HCT116 (cell line): ENCODE measurements around the gene FTCD. TPM values are rescaled to one million over a fixed set of nuclear protein-coding genes. Genes with fewer than 3 reads are reported as not detected.

Experiments used
- ATAC-seq: fragments of 200-7000 bp; cut with Tn5 transposase; 2 replicates; pipeline ENCODE4 v1.9.1; 2020; ENCODE audit warnings: mild to moderate bottlenecking, moderate library complexity
- BruUV-seq: library from RNA; stranded (reverse); fragments of 400-500 nt; replicated peaks from 2 replicates; lab custom pipeline; 2021; lab: Mats Ljungman, UMichigan
- CTCF ChIA-PET: fragments of 300-600 bp; sonication (Branson Sonifier 250); formaldehyde crosslinking; loops from one replicate; lab custom pipeline; 2021; ENCODE audit warnings: antibody characterized with exemption; lab: Charles Lee
- POLR2A ChIA-PET: fragments of 300-600, 350-600 bp; sonication (Branson Sonifier 250); formaldehyde crosslinking; loops from one replicate; lab custom pipeline; 2021; ENCODE audit warnings: antibody characterized with exemption; lab: Charles Lee
- RAD21 ChIA-PET, 2 experiments: fragments of 300-600 bp; sonication (Branson Sonifier 250); formaldehyde crosslinking; loops; one replicate each; lab custom pipeline; 2023; ENCODE audit warnings: low total read pairs in 2 of 2; ENCODE audit not compliant: uncharacterized antibody in 2 of 2, unreplicated experiment in 2 of 2, low non-redundant PET in 1 of 2; lab: Charles Lee
- DNase-seq: peaks from one replicate; pipeline ENCODE4 v3.0.0-alpha.2; 2010; ENCODE audit warnings: low read depth, low spot score
- H2AFZ ChIP-seq: fragments of 200-600 bp; shearing (Covaris generic), sonication (generic); 2 replicates; pipeline ENCODE4 v1.6.1; 2017; ENCODE audit warnings: low read depth, mixed run types, mixed read lengths, antibody characterized with exemption, low read length; ENCODE audit not compliant: poor library complexity, severe bottlenecking
- H3K27ac ChIP-seq: 2 replicates; pipeline ENCODE4 v1.5.1; 2012; ENCODE audit warnings: low read depth, low read length
- H3K27me3 ChIP-seq: fragments of 200-600 bp; sonication (generic); 2 replicates; pipeline ENCODE4 v1.6.1; 2016; ENCODE audit warnings: mixed run types, low read length, mixed read lengths; ENCODE audit not compliant: insufficient read depth
- H3K36me3 ChIP-seq, 2 experiments: fragments of 200-500 bp in 1 of 2; fragments of 200-600 bp in 1 of 2; sonication (Bioruptor generic) in 1 of 2; sonication (generic) in 1 of 2; 2 replicates each; pipeline versions ENCODE4 v1.5.1 to v1.6.1; 2014 to 2016; ENCODE audit warnings: low read length in 2 of 2, inconsistent platforms in 1 of 2, mixed read lengths in 1 of 2, mixed run types in 1 of 2; ENCODE audit not compliant: insufficient read depth in 2 of 2, control insufficient read depth in 1 of 2
- H3K4me1 ChIP-seq, 2 experiments: fragments of 200-600 bp in 1 of 2; sonication (generic) in 1 of 2; 2 replicates each; pipeline versions ENCODE4 v1.5.1 to v1.6.1; 2012 to 2017; ENCODE audit warnings: low read length in 2 of 2, inconsistent platforms in 1 of 2, mild to moderate bottlenecking in 1 of 2, mixed read lengths in 1 of 2, mixed run types in 1 of 2, moderate library complexity in 1 of 2; ENCODE audit not compliant: insufficient read depth in 2 of 2, control insufficient read depth in 1 of 2
- H3K4me2 ChIP-seq: fragments of 200-600 bp; sonication (generic); 2 replicates; pipeline ENCODE4 v1.6.1; 2017; ENCODE audit warnings: mixed run types, low read length, mixed read lengths
- H3K4me3 ChIP-seq, 2 experiments: fragments of 200-600 bp in 1 of 2; sonication (generic) in 1 of 2; replicated peaks in 1 of 2; 2 replicates each; pipeline ENCODE4 v1.5.1; 2011 to 2016; ENCODE audit warnings: low read length in 2 of 2, control low read depth in 1 of 2, low read depth in 1 of 2, mild to moderate bottlenecking in 1 of 2, mixed read lengths in 1 of 2, mixed run types in 1 of 2
- H3K79me2 ChIP-seq: fragments of 200-600 bp; sonication (generic); 2 replicates; pipeline ENCODE4 v1.6.1; 2017; ENCODE audit warnings: mild to moderate bottlenecking, mixed run types, low read length, moderate library complexity, mixed read lengths; ENCODE audit not compliant: insufficient read depth
- H3K9ac ChIP-seq: fragments of 200-600 bp; sonication (generic); 2 replicates; pipeline ENCODE4 v1.6.1; 2016; ENCODE audit warnings: low read length, mixed read lengths
- H3K9me2 ChIP-seq: fragments of 200-600 bp; sonication (generic), shearing (Covaris generic); 2 replicates; pipeline ENCODE4 v1.6.1; 2017; ENCODE audit warnings: mixed run types, mild to moderate bottlenecking, moderate library complexity; ENCODE audit not compliant: insufficient read depth
- H3K9me3 ChIP-seq, 2 experiments: fragments of 200-500 bp in 1 of 2; fragments of 200-600 bp in 1 of 2; sonication (Bioruptor generic) in 1 of 2; sonication (generic) in 1 of 2; 2 replicates each; pipeline ENCODE4 v1.6.1; 2014 to 2017; ENCODE audit warnings: low read length in 2 of 2, mixed read lengths in 2 of 2, inconsistent platforms in 1 of 2, low read depth in 1 of 2, mild to moderate bottlenecking in 1 of 2, mixed run types in 1 of 2, moderate library complexity in 1 of 2; ENCODE audit not compliant: control insufficient read depth in 1 of 2, insufficient read depth in 1 of 2
- H4K20me1 ChIP-seq: fragments of 200-600 bp; sonication (generic), shearing (Covaris generic); 2 replicates; pipeline ENCODE4 v1.6.1; 2017; ENCODE audit warnings: mixed run types, mild to moderate bottlenecking, moderate library complexity; ENCODE audit not compliant: insufficient read depth
- CBX3 ChIP-seq: IDR thresholded peaks from 2 replicates; pipeline ENCODE4 v1.6.1; 2012; ENCODE audit warnings: low read depth
- ELF1 ChIP-seq: IDR thresholded peaks from 2 replicates; pipeline ENCODE4 v1.6.1; 2012; ENCODE audit warnings: low read depth, borderline replicate concordance
- EZH2 ChIP-seq: fragments of 200-600 bp; sonication (generic); IDR thresholded peaks from 2 replicates; pipeline ENCODE4 v1.6.1; 2017; ENCODE audit warnings: antibody characterized with exemption, mixed run types
- FOSL1 ChIP-seq: IDR thresholded peaks from 2 replicates; pipeline ENCODE4 v1.6.1; 2012; ENCODE audit warnings: low read depth
- POLR2A ChIP-seq: IDR thresholded peaks from 2 replicates; pipeline ENCODE4 v1.7.0; 2011; ENCODE audit warnings: borderline replicate concordance; ENCODE audit not compliant: insufficient read depth, insufficient read length; ENCODE audit errors: extremely low read depth
- SIN3A ChIP-seq: IDR thresholded peaks from 2 replicates; pipeline ENCODE4 v1.6.1; 2012; ENCODE audit warnings: low read depth
- SP1 ChIP-seq: IDR thresholded peaks from 2 replicates; pipeline ENCODE4 v1.6.1; 2012; ENCODE audit warnings: low read depth
- SRF ChIP-seq: IDR thresholded peaks from 2 replicates; pipeline ENCODE4 v1.6.1; 2012; ENCODE audit warnings: low read depth
- intact Hi-C: fragments of 100-400 bp; cut with micrococcal nuclease; formaldehyde crosslinking; loops from 2 replicates; pipeline ENCODE4 v1.10.0; 2022
- total RNA-seq: library from RNA; stranded (reverse); gene quantifications from one replicate; pipeline ENCODE4 v1.2.1, GENCODE V29; 2021; ENCODE audit not compliant: unreplicated experiment
- TF ChIP-seq, protein P1 (sequence below): IDR thresholded peaks from 2 replicates; pipeline ENCODE4 v1.6.1; 2012
- TF ChIP-seq, protein P2 (sequence below), 3 experiments: fragments of 200-600 bp in 1 of 3; sonication (generic) in 1 of 3; IDR thresholded peaks in 2 of 3; conservative IDR thresholded peaks in 1 of 3; 2 replicates each; pipeline ENCODE4 v1.5.1; 2012 to 2017; ENCODE audit warnings: low read depth in 2 of 3, low read length in 2 of 3, antibody characterized with exemption in 1 of 3, borderline replicate concordance in 1 of 3, control low read depth in 1 of 3, mild to moderate bottlenecking in 1 of 3, mixed read lengths in 1 of 3, mixed run types in 1 of 3, moderate library complexity in 1 of 3; ENCODE audit not compliant: insufficient read depth in 1 of 3

The FTCD gene
- total RNA-seq, 1 experiment from 2014 or later = 2.5 TPM

DNA sequence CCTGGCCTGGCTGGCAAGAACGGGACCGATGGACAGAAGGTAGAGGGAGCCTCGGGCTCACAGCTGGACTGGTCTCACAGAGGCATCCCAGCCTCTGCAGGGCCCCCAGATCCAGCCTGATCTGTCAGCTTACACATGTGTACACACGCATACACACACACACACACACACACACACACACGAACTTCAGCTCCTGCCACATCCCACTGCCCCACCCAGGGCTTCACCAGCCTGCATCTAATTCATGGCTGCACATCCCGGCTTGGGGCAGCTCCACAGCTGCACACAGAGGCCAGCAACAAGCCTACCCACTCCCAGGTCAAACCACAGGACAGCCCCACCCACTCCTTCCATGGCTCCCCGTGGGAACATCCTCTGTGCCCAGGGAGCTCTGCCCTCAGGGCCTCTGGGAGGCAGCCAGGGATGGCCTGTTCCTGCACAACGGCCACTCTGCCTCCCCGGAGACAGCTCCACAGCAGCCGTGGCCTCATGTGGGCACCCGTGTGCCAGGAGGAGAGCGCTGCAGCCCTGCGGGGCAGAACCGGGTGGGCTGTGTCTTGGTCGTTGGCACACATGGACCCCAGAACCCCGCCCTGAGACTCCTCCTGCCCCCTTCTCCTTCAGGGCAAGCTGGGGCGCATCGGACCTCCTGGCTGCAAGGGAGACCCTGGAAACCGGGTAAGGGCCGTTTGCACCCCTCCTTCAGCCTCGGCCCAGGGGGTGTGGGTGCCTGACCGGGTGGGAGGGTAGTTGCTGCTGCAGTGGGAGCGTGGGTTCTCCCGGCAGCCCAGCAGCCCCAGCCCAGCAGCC is 38.4 kb downstream of the FTCD start:
- no peaks in the 10 kb centered on the region for H3K79me2 ChIP-seq
- H3K4me3 ChIP-seq = no peak overlapping the region
- intact Hi-C loops = no loop called here
- TF ChIP-seq, protein P1, sequence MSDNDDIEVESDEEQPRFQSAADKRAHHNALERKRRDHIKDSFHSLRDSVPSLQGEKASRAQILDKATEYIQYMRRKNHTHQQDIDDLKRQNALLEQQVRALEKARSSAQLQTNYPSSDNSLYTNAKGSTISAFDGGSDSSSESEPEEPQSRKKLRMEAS = no peak
- no peak for TF ChIP-seq CBX3
- TF ChIP-seq FOSL1 = no peak
- no peak for TF ChIP-seq ELF1
- no peak for TF ChIP-seq SRF
- H2AFZ ChIP-seq = no peak overlapping the region
- no peaks in the 10 kb centered on the region; a peak in 2 of 4 replicates for H3K9me3 ChIP-seq
- H3K36me3 ChIP-seq = peaks cover 6 to 18% of the 10 kb centered on the region in 2 experiments; a peak in 3 of 4 replicates
- H3K4me2 ChIP-seq = no peak overlapping the region
- ATAC-seq (no peak), DNase-seq (no peak)
- ChIA-PET RAD21 (no interaction called here), CTCF (no interaction called here), POLR2A (no interaction called here)
- H3K27ac ChIP-seq = no peak overlapping the region
- no peaks in the 10 kb centered on the region for H4K20me1 ChIP-seq
- H3K4me1 ChIP-seq = no peaks in the 10 kb centered on the region
- no peaks in the 10 kb centered on the region for H3K9me2 ChIP-seq
- H3K9ac ChIP-seq = no peak overlapping the region
- H3K27me3 ChIP-seq = no peaks in the 10 kb centered on the region
- no TSS peak for BruUV-seq

DNA sequence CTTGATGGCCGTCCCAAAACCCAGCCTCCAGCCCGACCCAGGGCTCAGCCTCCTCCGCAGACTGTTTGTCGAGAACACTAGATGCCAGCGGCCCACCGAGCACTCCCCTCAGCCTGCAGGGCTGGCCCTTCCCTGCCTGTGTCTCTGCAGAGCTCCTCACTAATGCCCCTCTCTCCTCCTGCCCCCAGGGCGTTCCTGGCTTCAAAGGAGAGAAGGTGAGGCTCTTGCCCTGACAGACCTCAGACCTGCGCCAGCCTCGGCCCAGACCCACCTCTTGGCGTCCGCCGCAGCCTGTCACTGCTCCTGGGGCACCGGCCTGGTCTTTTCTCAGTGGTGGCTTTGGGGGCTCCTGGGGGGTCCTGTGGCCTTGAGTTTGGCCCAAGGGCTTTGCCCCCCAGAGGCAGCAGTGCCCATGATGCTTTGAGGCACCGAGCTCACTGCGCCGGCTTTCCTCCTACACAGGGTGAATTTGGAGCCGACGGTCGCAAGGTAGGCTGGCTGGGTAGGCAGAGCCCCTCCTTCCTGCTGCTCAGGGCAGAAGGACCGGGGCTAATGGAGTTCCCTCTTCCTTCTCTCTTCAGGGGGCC is 39.1 kb downstream of the FTCD start:
- Histone ChIP-seq H3K9me2 (no peaks in the 10 kb centered on the region), H3K9me3 (no peaks in the 10 kb centered on the region; a peak in 2 of 4 replicates), H3K27me3 (no peaks in the 10 kb centered on the region), H3K9ac (no peak overlapping the region), H3K4me3 (no peak overlapping the region), H3K4me2 (no peak overlapping the region), H4K20me1 (no peaks in the 10 kb centered on the region), H3K27ac (no peak overlapping the region), H3K4me1 (no peaks in the 10 kb centered on the region), H3K36me3 (peaks cover 6 to 18% of the 10 kb centered on the region in 2 experiments; a peak in 3 of 4 replicates), H2AFZ (no peak overlapping the region), H3K79me2 (no peaks in the 10 kb centered on the region)
- DNase-seq = no peak
- no peak for ATAC-seq
- intact Hi-C loops = no loop called here
- RAD21 ChIA-PET = no interaction called here
- POLR2A ChIA-PET = no interaction called here
- BruUV-seq = no TSS peak
- CTCF ChIA-PET = no interaction called here
- TF ChIP-seq POLR2A (no peak), ELF1 (no peak), SIN3A (no peak), SP1 (no peak), EZH2 (no peak)
- TF ChIP-seq, protein P2, sequence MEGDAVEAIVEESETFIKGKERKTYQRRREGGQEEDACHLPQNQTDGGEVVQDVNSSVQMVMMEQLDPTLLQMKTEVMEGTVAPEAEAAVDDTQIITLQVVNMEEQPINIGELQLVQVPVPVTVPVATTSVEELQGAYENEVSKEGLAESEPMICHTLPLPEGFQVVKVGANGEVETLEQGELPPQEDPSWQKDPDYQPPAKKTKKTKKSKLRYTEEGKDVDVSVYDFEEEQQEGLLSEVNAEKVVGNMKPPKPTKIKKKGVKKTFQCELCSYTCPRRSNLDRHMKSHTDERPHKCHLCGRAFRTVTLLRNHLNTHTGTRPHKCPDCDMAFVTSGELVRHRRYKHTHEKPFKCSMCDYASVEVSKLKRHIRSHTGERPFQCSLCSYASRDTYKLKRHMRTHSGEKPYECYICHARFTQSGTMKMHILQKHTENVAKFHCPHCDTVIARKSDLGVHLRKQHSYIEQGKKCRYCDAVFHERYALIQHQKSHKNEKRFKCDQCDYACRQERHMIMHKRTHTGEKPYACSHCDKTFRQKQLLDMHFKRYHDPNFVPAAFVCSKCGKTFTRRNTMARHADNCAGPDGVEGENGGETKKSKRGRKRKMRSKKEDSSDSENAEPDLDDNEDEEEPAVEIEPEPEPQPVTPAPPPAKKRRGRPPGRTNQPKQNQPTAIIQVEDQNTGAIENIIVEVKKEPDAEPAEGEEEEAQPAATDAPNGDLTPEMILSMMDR (IDR thresholded peaks at IDR 0.05 in 2 of 3, conservative IDR thresholded peaks at IDR 0.05 in 1 of 3; ENCODE audit: borderline replicate concordance in 1 of 3, insufficient read depth in 1 of 3, low read depth in 2 of 3, low read length in 2 of 3) = no peak
- TF ChIP-seq, protein P1 = no peak
